Activated naive CD4-positive, alpha-beta T cell treated with anti-CD3 and anti-CD28 coated beads, Interleukin-2, amount 50 U/mL, for 72 hours (primary cell): ENCODE measurements around the gene CCDC159. TPM values are rescaled to one million over a fixed set of nuclear protein-coding genes. Genes with fewer than 3 reads are reported as not detected.
"Not testable (repeated sequence)": the region's sequence is repeated elsewhere in the genome, so short reads cannot be mapped to it uniquely, and the experiment has no call there.

ENCODE experiments used
- ATAC-seq, 2 donors: fragments of 150-1000 bp; cut with Tn5 transposase; 2 replicates each; pipeline ENCODE4 v1.10.0; 2021; ENCODE audit warnings: mild to moderate bottlenecking in 2 of 2, moderate library complexity in 2 of 2
- DNase-seq, 2 donors: peaks; one replicate each; pipeline ENCODE4 v3.0.0; 2021 to 2022; ENCODE audit warnings: low spot score in 2 of 2
- H3K27ac Mint-ChIP-seq, 2 donors: one replicate each; pipeline ENCODE4 v1.8.0; 2022; ENCODE audit warnings: mild to moderate bottlenecking in 2 of 2, mixed read lengths in 2 of 2
- H3K36me3 Mint-ChIP-seq, 2 donors: one replicate each; pipeline ENCODE4 v1.8.0; 2022; ENCODE audit warnings: mixed read lengths in 2 of 2
- H3K9me3 Mint-ChIP-seq, 2 donors: one replicate each; pipeline ENCODE4 v1.8.0; 2022; ENCODE audit warnings: mixed read lengths in 2 of 2
- total RNA-seq, 2 donors: library from RNA; stranded (reverse); gene quantifications; one replicate each; pipeline ENCODE4 v1.2.3, GENCODE V29; 2022

CCDC159 gene
- total RNA-seq, 2 donors from 2014 or later = 16.6 to 28.8 TPM

- ATAC-seq (no peak), DNase-seq (no peak)
- Mint-ChIP-seq H3K36me3 (peaks cover 17 to 30% of the 10 kb centered on the region in 2 donors), H3K27ac (peak overlapping the region; percentile 72 to 88), H3K9me3 (no peaks in the 10 kb centered on the region)
Observed at GRCh38 chr19:11377237-11377636, 30.9 kb downstream of the CCDC159 start.

- ATAC-seq = no peak
- no peaks in the 10 kb centered on the region for H3K9me3 Mint-ChIP-seq
- H3K27ac Mint-ChIP-seq = peak overlapping the region; percentile 26 to 72
Observed at GRCh38 chr19:11377756-11378155, 31.4 kb downstream of the CCDC159 start.

DNA sequence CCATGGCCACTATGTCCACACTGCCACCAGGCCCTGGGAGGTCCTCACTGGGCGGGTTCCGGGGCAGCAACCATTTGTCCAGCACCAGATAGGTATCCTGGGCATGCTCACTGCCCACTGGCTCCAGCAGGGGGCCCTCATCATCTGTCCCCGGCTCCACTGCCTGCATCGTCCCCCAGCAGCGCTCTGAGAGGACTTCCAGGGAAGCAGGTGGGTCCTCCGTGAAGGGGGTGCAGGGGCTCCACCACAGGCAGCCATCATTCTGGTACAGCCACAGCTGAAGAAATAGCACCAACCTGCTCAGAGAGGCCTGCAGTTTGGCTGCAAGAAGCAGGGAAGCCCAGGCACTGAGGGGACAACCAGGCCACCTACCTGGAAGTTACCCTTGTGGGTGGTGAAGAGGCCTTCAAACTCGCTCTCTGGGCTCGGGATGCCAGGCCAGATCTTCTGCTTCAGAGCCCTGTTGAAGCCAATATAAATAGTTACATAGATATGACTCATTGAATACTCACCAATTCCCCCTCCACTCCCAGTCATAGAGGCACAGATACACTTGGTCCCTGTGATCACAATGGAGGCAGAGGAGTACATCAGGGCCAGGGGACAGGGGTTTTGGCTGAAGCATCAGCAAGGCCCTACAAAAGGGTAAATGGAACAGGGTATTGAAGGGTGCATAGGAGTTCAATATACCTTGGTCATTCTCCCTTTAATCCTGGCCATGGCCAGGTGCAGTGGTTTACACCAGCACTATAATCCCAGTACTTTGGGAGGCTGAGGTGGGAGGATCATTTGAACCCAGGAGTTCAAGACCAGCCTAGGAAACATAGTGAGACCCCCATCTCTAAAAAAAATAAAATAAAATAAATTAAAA lies 32.2 kb downstream of the CCDC159 start:
- Mint-ChIP-seq H3K27ac (no peak overlapping the region), H3K9me3 (no peaks in the 10 kb centered on the region), H3K36me3 (peaks cover 17 to 30% of the 10 kb centered on the region in 2 donors)

More at GRCh38 chr19:11377756-11378155, 31.4 kb downstream of the CCDC159 start:
- H3K36me3 Mint-ChIP-seq = peaks cover 17 to 30% of the 10 kb centered on the region in 2 donors
- no peak for DNase-seq

DNA sequence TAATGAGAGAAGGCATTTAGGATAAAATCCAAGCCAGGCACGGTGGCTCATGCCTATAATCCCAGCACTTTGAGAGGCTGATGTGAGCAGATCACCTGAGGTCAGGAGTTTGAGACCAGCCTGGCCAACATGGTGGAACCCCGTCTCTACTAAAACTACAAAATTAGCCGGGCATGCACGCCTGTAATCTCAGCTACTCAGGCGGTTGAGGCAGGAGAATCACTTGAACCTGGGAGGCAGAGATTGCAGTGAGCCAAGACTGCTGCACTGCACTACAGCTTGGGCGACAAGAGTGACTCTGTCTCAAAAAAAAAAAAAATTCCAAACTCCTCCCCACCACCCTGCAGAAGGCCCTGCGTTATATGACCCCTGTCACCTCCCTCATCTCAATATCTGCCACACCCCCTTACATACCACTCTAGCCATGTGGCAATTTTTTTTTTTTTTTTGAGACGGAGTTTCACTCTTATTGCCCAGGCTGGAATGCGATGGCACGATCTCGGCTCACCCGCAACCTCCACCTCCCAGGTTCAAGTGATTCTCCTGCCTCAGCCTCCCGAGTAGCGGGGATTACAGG lies 33.0 kb downstream of the CCDC159 start:
- not testable (repeated sequence) for DNase-seq, H3K9me3 Mint-ChIP-seq, H3K27ac Mint-ChIP-seq, ATAC-seq
- peaks cover 17 to 30% of the 10 kb centered on the region in 2 donors for H3K36me3 Mint-ChIP-seq

More for the DNA sequence above, 32.2 kb downstream of the CCDC159 start:
- no peak for ATAC-seq
- no peak for DNase-seq

GRCh38 chr19:11379857-11380350 lies 33.6 kb downstream of the CCDC159 start:
- peak overlapping the region; percentile 93 to 100 for H3K27ac Mint-ChIP-seq
- DNase-seq (no peak), ATAC-seq (no peak)
- peaks cover 17 to 30% of the 10 kb centered on the region in 2 donors for H3K36me3 Mint-ChIP-seq
- no peaks in the 10 kb centered on the region for H3K9me3 Mint-ChIP-seq

DNA sequence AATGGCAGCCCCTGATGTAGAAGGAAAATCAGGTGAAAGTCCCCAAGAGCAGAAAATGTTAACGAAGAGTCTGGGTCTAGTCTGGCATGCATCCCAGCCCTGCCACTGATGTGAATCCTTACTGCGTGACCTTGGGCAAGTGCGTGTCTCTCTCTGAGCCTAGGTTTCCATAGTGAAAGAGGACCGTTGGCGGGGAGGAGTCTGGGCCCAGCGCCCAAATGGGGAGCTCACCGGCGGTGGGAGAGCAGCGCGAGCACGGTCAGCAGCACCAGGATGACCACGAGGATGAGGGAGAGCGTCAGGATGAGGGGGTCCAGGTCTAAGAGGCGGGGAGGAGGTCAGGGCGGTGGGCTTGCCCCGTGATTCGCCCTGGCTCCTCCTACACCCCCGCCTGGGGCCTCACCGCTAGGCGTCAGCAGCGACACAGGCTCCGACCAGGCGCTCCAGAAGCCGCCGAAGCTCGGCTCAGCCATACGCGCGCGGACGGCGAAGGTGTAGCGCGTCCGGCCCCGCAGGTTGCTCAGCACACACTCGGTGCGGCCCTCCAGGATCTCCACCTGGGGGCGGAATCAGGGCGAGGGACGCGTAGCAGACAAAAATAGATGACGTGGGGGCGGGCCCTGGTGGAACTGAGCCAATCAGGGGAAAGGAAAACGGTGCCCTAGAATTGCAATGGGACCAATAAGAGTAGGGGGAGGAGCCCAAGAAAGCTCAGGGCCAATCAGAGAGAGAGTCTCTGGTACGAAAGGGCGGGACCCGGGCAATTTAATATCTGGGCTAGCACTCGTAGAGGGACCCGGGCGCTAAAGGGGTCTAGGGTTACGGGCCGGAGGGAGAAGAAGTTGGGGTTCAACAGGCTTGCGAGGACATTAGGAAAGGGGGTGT lies 34.6 kb downstream of the CCDC159 start:
- peaks cover 12 to 25% of the 10 kb centered on the region in 2 donors for H3K36me3 Mint-ChIP-seq
- peak overlapping the region; percentile 93 to 100 for H3K27ac Mint-ChIP-seq
- ATAC-seq (peak; percentile 84 to 86), DNase-seq (peak; percentile 95 to 96)
- no peaks in the 10 kb centered on the region for H3K9me3 Mint-ChIP-seq

DNA sequence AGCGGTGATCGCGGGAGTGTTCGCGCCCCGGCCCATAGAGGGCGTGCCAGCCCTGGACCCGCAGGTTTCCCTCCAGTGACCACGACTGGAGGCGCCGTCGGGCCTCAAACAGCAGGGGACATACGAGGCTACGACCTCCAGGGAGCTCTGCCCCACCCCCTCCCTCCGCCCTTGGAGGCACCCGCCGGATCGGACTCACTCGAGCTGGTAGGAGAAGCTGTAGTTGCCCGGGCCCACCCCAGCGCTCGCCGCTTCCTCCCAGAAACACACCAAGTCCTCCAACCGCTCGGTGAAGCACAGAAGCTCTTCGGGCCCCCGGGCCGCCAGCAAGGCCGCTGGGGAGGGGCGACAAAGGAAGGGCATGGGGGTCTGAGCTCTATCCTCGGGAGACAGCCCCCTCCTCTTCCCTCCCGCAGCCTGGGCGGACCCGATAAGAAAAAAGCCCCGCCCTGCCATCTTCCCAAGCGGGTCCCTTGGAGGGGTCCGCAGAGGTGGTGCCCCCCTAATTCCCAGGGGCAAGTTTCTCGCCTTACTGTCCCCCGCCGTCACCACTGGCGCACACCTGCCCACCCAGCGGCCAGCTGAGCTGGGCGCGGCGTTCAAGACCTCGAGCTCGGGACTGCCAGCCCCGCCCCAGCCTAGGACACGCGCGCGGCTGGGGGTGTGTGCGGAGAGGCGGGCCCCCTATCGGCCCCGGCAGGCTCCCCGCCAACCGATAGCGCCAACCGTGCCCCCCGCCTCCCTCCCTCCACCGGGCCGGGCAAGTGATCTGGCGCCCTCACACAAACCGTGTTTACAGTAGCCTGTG lies 36.8 kb downstream of the CCDC159 start:
- Mint-ChIP-seq H3K9me3 (no peaks in the 10 kb centered on the region), H3K36me3 (peaks cover 6 to 7% of the 10 kb centered on the region in 2 donors), H3K27ac (peak overlapping the region in 1 of 2 donors; percentile 93)
- ATAC-seq = no peak
- peak in 1 of 2 donors; percentile 71 for DNase-seq

DNA sequence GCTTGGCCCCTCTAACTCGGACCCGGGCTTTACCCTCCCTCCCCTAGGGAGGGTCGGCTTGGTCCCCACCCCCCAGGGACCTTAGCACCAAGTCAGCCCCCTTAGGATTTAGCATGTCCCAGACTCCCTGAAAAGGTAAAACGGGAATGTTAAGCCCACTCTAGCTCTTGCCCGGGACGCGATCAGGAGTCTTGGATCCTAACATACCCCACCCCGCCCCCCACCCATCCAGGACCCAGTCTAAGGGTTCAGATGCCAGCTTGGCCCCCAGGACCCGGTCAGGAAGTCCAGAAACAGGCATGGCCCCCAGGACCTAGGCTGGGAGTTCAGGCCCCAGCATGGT lies 37.4 kb downstream of the CCDC159 start:
- ATAC-seq = no peak
- H3K27ac Mint-ChIP-seq = no peak overlapping the region
- no peak for DNase-seq
- H3K9me3 Mint-ChIP-seq = no peaks in the 10 kb centered on the region
- H3K36me3 Mint-ChIP-seq = peaks cover 6 to 7% of the 10 kb centered on the region in 2 donors

- peaks cover 5 to 7% of the 10 kb centered on the region in 2 donors for H3K36me3 Mint-ChIP-seq
- DNase-seq (no peak), ATAC-seq (no peak)
- H3K9me3 Mint-ChIP-seq = no peaks in the 10 kb centered on the region
- H3K27ac Mint-ChIP-seq = no peak overlapping the region
Observed at GRCh38 chr19:11384778-11385129, 38.4 kb downstream of the CCDC159 start.

GRCh38 chr19:11387162-11388034 lies 41.1 kb downstream of the CCDC159 start:
- Mint-ChIP-seq H3K36me3 (no peaks in the 10 kb centered on the region), H3K27ac (no peak overlapping the region), H3K9me3 (no peaks in the 10 kb centered on the region)
- ATAC-seq = no peak
- no peak for DNase-seq

DNA sequence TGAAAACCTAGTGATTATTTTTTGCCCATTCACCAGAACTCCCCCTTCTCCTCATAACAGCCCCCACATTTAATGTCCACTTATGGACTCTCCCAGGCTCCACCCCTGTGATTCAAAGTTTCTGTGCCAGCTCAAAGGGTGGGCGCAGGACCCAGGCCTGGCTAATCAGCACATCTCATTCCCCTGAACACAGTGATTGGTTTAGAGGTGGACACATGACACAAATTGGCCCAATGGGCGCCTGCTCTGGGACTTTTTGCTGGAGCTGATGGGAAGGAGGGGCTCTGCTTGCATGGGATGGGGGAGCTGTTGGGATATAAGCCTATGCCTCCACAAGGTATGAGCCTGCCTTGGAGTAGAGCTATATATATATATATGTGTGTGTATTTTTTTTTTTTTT lies 44.0 kb downstream of the CCDC159 start:
- Mint-ChIP-seq H3K9me3 (no peaks in the 10 kb centered on the region), H3K36me3 (no peaks in the 10 kb centered on the region), H3K27ac (no peak overlapping the region)
- DNase-seq (no peak), ATAC-seq (no peak)

DNA sequence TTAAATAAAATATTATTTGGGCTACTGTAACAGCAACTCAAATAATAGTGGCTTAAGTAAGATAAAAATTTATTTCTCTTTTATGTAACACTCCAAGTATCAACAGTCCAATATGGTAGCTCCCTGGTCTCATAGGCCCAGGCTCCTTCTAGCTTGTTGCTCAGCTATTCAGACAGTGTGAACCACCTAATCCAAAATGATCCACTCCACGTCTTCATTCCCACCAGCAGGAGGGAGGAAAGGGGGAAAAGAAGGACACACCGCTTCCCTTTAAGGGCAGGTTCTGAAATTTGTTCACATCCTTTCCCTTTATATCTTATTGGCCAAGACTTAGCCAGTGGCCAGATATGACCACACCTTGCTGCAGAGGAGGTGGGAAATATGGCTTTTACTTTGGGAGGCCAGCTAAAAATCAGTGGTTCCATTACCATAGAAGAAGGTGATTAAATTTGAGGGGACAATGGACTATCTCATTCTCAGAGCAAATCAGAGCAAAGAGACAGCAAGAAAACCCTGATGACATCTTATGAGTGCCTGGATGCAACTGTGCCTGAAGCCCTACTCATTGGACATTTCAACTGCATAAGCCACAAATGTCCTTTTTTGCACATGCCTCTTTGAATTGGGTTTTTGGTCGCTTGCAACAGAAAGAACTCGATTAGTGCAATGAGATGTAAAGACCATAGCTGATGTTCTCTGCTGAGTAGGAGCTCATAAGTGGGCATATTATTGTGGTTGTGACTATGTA lies 44.8 kb downstream of the CCDC159 start:
- Mint-ChIP-seq H3K9me3 (no peaks in the 10 kb centered on the region), H3K27ac (no peak overlapping the region), H3K36me3 (no peaks in the 10 kb centered on the region)
- no peak for ATAC-seq
- no peak for DNase-seq

DNA sequence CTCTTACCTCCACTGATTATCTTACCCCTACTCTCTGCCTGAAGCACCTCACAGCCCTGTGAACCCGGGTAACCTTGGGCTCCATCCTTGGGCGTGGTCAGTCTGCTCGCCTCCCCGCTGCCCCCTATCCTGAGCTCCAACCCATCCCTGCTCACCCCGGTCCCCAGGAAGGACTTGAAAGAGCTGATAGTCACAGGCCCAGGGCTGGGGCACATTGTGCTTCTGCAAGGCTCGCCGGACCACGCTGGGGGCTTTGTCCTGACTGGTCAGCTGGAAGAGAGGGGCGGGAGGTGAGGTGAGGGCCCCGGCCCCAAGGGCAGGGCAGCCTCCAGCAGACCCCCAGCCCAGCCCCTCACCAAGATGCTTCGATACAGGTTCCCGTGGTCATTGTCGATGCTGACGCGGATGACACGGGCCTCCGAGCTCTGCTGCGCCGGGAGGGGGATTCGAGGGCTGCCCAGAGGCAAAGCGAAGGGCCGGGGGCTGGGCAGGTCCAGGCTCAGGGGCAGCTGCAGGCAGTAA lies 50.8 kb downstream of the CCDC159 start:
- H3K36me3 Mint-ChIP-seq = no peaks in the 10 kb centered on the region
- DNase-seq (no peak), ATAC-seq (no peak)
- H3K27ac Mint-ChIP-seq = no peak overlapping the region
- H3K9me3 Mint-ChIP-seq = no peaks in the 10 kb centered on the region

GRCh38 chr19:11399667-11400066 lies 53.3 kb downstream of the CCDC159 start:
- Mint-ChIP-seq H3K36me3 (no peaks in the 10 kb centered on the region), H3K9me3 (no peaks in the 10 kb centered on the region), H3K27ac (no peak overlapping the region)
- DNase-seq (no peak), ATAC-seq (no peak)
